GM12878 (cell line): ENCODE data around the gene ATF3. TPM values are rescaled to one million over a fixed set of nuclear protein-coding genes. Genes with fewer than 3 reads are reported as not detected.

ENCODE experiments used
- ATAC-seq: fragments of 200-7000 bp; cut with Tn5 transposase; 3 replicates; pipeline ENCODE4 v1.9.1; 2020; ENCODE audit warnings: mild to moderate bottlenecking, moderate library complexity
- BruUV-seq: library from RNA; stranded (reverse); fragments of 400-500 nt; replicated peaks from 2 replicates; lab custom pipeline; 2021; lab: Mats Ljungman, UMichigan
- CTCF ChIA-PET: fragments of 300-600 bp; sonication (Branson Sonifier 250); formaldehyde crosslinking; extraction: SDS; loops from one replicate; lab custom pipeline; 2021; ENCODE audit warnings: inconsistent platforms; lab: Yijun Ruan, JAX
- POLR2A ChIA-PET: fragments of 350-600 bp; formaldehyde crosslinking; extraction: SDS; loops from one replicate; lab custom pipeline; 2021; ENCODE audit warnings: inconsistent platforms; lab: Charles Lee
- RAD21 ChIA-PET: fragments of 300-600 bp; sonication (Branson Sonifier 250); formaldehyde crosslinking; loops from one replicate; lab custom pipeline; 2023; ENCODE audit warnings: antibody characterized with exemption; ENCODE audit not compliant: unreplicated experiment; lab: Charles Lee
- SMC1A ChIA-PET: fragments of 300-600 bp; sonication (Branson Sonifier 250); formaldehyde crosslinking; loops from one replicate; lab custom pipeline; 2023; ENCODE audit not compliant: unreplicated experiment, uncharacterized antibody; lab: Charles Lee
- DNase-seq: peaks from one replicate; pipeline ENCODE4 v3.0.0-alpha.2; 2011; ENCODE audit warnings: low read depth, low spot score
- FAIRE-seq: peaks from 3 replicates; lab custom pipeline; 2011; peaks lifted over from hg19 to GRCh38; lab: Jason Lieb, UNC
- H2AFZ ChIP-seq: 2 replicates; pipeline ENCODE4 v1.6.0; 2011; ENCODE audit warnings: low read depth, low read length, control low read depth; ENCODE audit not compliant: control insufficient read depth
- H3K27ac ChIP-seq: 2 replicates; pipeline ENCODE4 v1.5.1; 2011; ENCODE audit warnings: control low read depth; ENCODE audit not compliant: control insufficient read depth, insufficient read depth
- H3K27me3 ChIP-seq, 2 experiments: replicated peaks in 1 of 2; 2 replicates each; pipeline versions ENCODE4 v1.6.0 to v1.6.1; 2011; ENCODE audit warnings: low read length in 1 of 2; ENCODE audit not compliant: control insufficient read depth in 2 of 2, insufficient read depth in 2 of 2
- H3K36me3 ChIP-seq, 2 experiments: 2 replicates each; pipeline ENCODE4 v1.5.1; 2011; ENCODE audit warnings: low read length in 1 of 2; ENCODE audit not compliant: control insufficient read depth in 2 of 2, insufficient read depth in 2 of 2
- H3K4me1 ChIP-seq: 2 replicates; pipeline ENCODE4 v1.6.1; 2011; ENCODE audit warnings: mild to moderate bottlenecking, low read length, moderate library complexity, mixed read lengths; ENCODE audit not compliant: control insufficient read depth, insufficient read depth
- H3K4me2 ChIP-seq: 2 replicates; pipeline ENCODE4 v1.6.0; 2011; ENCODE audit warnings: control low read depth; ENCODE audit not compliant: control insufficient read depth, insufficient read depth
- H3K4me3 ChIP-seq: fragments of 200-600 bp; sonication (generic); 2 replicates; pipeline ENCODE4 v1.5.1; 2016
- H3K79me2 ChIP-seq: 2 replicates; pipeline ENCODE4 v1.6.0; 2011; ENCODE audit warnings: low read length; ENCODE audit not compliant: control insufficient read depth, insufficient read depth
- H3K9ac ChIP-seq: 2 replicates; pipeline ENCODE4 v1.8.0; 2011; ENCODE audit warnings: low read length, control low read depth, mixed read lengths; ENCODE audit not compliant: control insufficient read depth, insufficient read depth
- H3K9me3 ChIP-seq: replicated peaks from 3 replicates; pipeline ENCODE4 v1.5.1; 2011; ENCODE audit warnings: mild to moderate bottlenecking, low read length; ENCODE audit not compliant: control insufficient read depth, insufficient read depth
- H4K20me1 ChIP-seq: 2 replicates; pipeline ENCODE4 v1.6.0; 2011; ENCODE audit not compliant: control insufficient read depth, insufficient read depth
- EED ChIP-seq: sonication (generic); IDR thresholded peaks from 2 replicates; pipeline ENCODE4 v1.6.1; 2016; ENCODE audit warnings: antibody characterized with exemption, low read depth
- IKZF1 ChIP-seq: fragments of 450-650 bp; conservative IDR thresholded peaks from 2 replicates; pipeline ENCODE4 v1.6.1; 2017; ENCODE audit warnings: antibody characterized with exemption, mild to moderate bottlenecking
- IKZF2 ChIP-seq, 2 experiments: fragments of 450-650 bp; IDR thresholded peaks; 2 replicates each; pipeline ENCODE4 v1.6.1; 2017; ENCODE audit warnings: mild to moderate bottlenecking in 2 of 2, moderate library complexity in 2 of 2
- MEF2A ChIP-seq: IDR thresholded peaks from 2 replicates; pipeline ENCODE4 v1.6.1; 2011; ENCODE audit warnings: low read depth, mild to moderate bottlenecking, low read length, moderate library complexity; ENCODE audit not compliant: insufficient read depth
- MTA2 ChIP-seq: fragments of 450-650 bp; IDR thresholded peaks from 2 replicates; pipeline ENCODE4 v1.6.1; 2016; ENCODE audit warnings: low read depth, mild to moderate bottlenecking, moderate library complexity
- NR2F1 ChIP-seq: fragments of 450-650 bp; conservative IDR thresholded peaks from 2 replicates; pipeline ENCODE4 v1.6.1; 2017; ENCODE audit warnings: mild to moderate bottlenecking
- RAD21 ChIP-seq: IDR thresholded peaks from 2 replicates; pipeline ENCODE4 v1.6.1; 2011; ENCODE audit warnings: mild to moderate bottlenecking, low read depth, low read length, moderate library complexity; ENCODE audit not compliant: insufficient read depth
- SMAD5 ChIP-seq: IDR thresholded peaks from 2 replicates; pipeline ENCODE4 v1.6.1; 2016; ENCODE audit warnings: antibody characterized with exemption, low read depth
- SMC3 ChIP-seq: IDR thresholded peaks from 2 replicates; pipeline ENCODE4 v1.6.1; 2011; ENCODE audit warnings: low read length, improper control_type of control experiment, borderline replicate concordance
- SPI1 ChIP-seq: IDR thresholded peaks from 2 replicates; pipeline ENCODE4 v1.6.1; 2011; ENCODE audit warnings: low read depth, mild to moderate bottlenecking, low read length, moderate library complexity, borderline replicate concordance; ENCODE audit not compliant: insufficient read depth
- ZBED1 ChIP-seq: IDR thresholded peaks from 2 replicates; pipeline ENCODE4 v1.6.1; 2016; ENCODE audit warnings: borderline replicate concordance
- WGBS: methylation state at CpG from one replicate; pipeline ENCODE4 v1.1.6; 2016; ENCODE audit warnings: low lambda C conversion rate; ENCODE audit not compliant: insufficient replicate concordance, insufficient coverage; ENCODE audit errors: missing lambda C conversion rate; 5-methylcytosine and 5-hydroxymethylcytosine counted together
- in situ Hi-C: fragments of 300-500 bp; cut with MboI; formaldehyde crosslinking; loops from 9 replicates; pipeline ENCODE4 v1.14.3; 2018; ENCODE audit warnings: mixed read lengths
- intact Hi-C: fragments of 100-400 bp; cut with micrococcal nuclease; formaldehyde crosslinking; loops from one replicate; pipeline ENCODE4 v1.14.2; 2022; ENCODE audit not compliant: unreplicated experiment
- polyA plus RNA-seq, 11 experiments: library from polyadenylated mRNA; depleted of rRNA in 4 of 11; unstranded in 6 of 11; stranded (reverse) in 5 of 11; fragments of >200 nt; fragmentation: Nextera tagmentation in 4 of 11; fragmentation: Illumina TruSeq in 1 of 11; extraction: Ambion mirVana in 4 of 11; extraction: Trizol in 1 of 11; gene quantifications; 1 replicate in 1 of 11; 2 replicates in 10 of 11; pipeline versions ENCODE4 v1.2.1 to v1.2.3, GENCODE V29; 2011 to 2016; ENCODE audit warnings: inconsistent platforms in 2 of 11, missing spikeins in 2 of 11, low read depth in 1 of 11
- total RNA-seq, 4 experiments: library from RNA; depleted of rRNA in 3 of 4; stranded (reverse); fragments of >200 nt in 3 of 4; fragmentation: Illumina TruSeq in 1 of 4; extraction: Trizol in 1 of 4; gene quantifications; 2 replicates each; pipeline versions ENCODE4 v1.2.1 to v1.2.3, GENCODE V29; 2013 to 2021
- TF ChIP-seq, protein P1 (sequence below), 3 experiments: IDR thresholded peaks in 2 of 3; conservative IDR thresholded peaks in 1 of 3; 2 replicates each; pipeline ENCODE4 v1.5.1; 2011; ENCODE audit warnings: low read depth in 3 of 3, low read length in 3 of 3, mild to moderate bottlenecking in 3 of 3, control low read depth in 2 of 3, moderate library complexity in 2 of 3, inconsistent platforms in 1 of 3, mixed read lengths in 1 of 3; ENCODE audit not compliant: control insufficient read depth in 2 of 3, insufficient read depth in 1 of 3; ENCODE audit errors: extremely low read depth in 1 of 3
- TF ChIP-seq, protein P2 (sequence below): fragments of 450-650 bp; IDR thresholded peaks from 2 replicates; pipeline ENCODE4 v1.6.1; 2017; ENCODE audit warnings: low read depth, mild to moderate bottlenecking, moderate library complexity

ATF3 gene
- total and polyA plus RNA-seq, 10 of the 15 experiments (the other 5 are each of a cell fraction or from before 2014, with no cell fraction given), result 3.0 to 13.9 (median 8.3) TPM

DNA sequence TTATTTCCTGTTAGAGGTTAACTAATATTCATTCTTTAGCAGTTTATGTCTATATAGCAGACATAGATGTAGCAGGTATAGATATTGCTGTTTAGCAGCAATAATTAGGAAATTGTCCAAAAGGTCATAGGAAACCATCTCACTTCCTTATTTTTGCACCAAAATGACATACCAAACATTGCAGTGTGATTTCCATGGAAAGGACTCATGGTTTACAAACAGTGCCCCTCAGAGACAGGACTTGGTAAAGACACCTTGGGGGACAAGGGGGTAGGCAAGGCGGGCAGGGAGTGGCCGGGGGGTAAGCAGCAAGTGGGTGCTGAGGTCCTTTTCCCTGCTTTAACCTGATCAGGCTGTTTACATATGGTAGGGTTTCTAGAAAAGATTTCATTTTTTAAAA lies 60.5 kb downstream of the ATF3 start:
- H3K27ac ChIP-seq, result no peak overlapping the region
- H3K4me3 ChIP-seq, result no peak overlapping the region
- H3K4me2 ChIP-seq, result no peak overlapping the region
- no peaks in the 10 kb centered on the region for H3K27me3 ChIP-seq
- ChIA-PET CTCF (interaction anchor here (0.6 to 5.6 kb wide), 24 partner anchors 15 to 986 kb away, joined by 3 to 91 read pairs (median 7); partner anchors contain the start of genes BATF3, DTL, INTS7 and NSL1), RAD21 (interaction anchor here (1.2 to 5.3 kb wide), 10 partner anchors 9 to 326 kb away, joined by 3 to 59 read pairs (median 10); no protein-coding TSS in a partner anchor), SMC1A (interaction anchor here (0.8 to 5.7 kb wide), 23 partner anchors 9 to 327 kb away, joined by 3 to 80 read pairs (median 6); partner anchors contain the start of gene BATF3), POLR2A (interaction anchor here (1.3 to 2.6 kb wide), 3 partner anchors 8 to 81 kb away, joined by 3 to 15 read pairs (median 4); no protein-coding TSS in a partner anchor)
- no peaks in the 10 kb centered on the region for H4K20me1 ChIP-seq
- intact Hi-C loops, result loop anchor here (10.0 kb wide), 1 partner anchor 396 kb away; no protein-coding TSS in a partner anchor
- DNase-seq, result no peak
- no peaks in the 10 kb centered on the region for H3K9me3 ChIP-seq
- H2AFZ ChIP-seq, result no peak overlapping the region
- BruUV-seq, result no TSS peak
- in situ Hi-C loops, result loop anchor here (5.0 kb wide), 1 partner anchor 328 kb away; no protein-coding TSS in a partner anchor
- no peaks in the 10 kb centered on the region for H3K79me2 ChIP-seq
- FAIRE-seq, result no peak
- 78% methylated on average over 2 of the region's 2 CpGs for WGBS
- no peak overlapping the region for H3K9ac ChIP-seq
- peaks cover 38% of the 10 kb centered on the region for H3K4me1 ChIP-seq
- ATAC-seq, result peak; percentile 25; the same call in 2 of the 3 replicates
- TF ChIP-seq IKZF2 (IDR thresholded peaks at IDR 0.05) (peak; percentile 60 to 67), IKZF1 (peak; percentile 64), ZBED1 (no peak), RAD21 (peak; percentile 34; the same call in 1 of the 2 replicates), EED (peak; percentile 41; the same call in 1 of the 2 replicates), SMC3 (0 out of 2 replicates have a peak, but pooled peaks have one; percentile 19), NR2F1 (peak; percentile 83), SPI1 (peak; percentile 81), MEF2A (no peak), MTA2 (peak; percentile 40; the same call in 1 of the 2 replicates), SMAD5 (no peak)
- TF ChIP-seq, protein P1, sequence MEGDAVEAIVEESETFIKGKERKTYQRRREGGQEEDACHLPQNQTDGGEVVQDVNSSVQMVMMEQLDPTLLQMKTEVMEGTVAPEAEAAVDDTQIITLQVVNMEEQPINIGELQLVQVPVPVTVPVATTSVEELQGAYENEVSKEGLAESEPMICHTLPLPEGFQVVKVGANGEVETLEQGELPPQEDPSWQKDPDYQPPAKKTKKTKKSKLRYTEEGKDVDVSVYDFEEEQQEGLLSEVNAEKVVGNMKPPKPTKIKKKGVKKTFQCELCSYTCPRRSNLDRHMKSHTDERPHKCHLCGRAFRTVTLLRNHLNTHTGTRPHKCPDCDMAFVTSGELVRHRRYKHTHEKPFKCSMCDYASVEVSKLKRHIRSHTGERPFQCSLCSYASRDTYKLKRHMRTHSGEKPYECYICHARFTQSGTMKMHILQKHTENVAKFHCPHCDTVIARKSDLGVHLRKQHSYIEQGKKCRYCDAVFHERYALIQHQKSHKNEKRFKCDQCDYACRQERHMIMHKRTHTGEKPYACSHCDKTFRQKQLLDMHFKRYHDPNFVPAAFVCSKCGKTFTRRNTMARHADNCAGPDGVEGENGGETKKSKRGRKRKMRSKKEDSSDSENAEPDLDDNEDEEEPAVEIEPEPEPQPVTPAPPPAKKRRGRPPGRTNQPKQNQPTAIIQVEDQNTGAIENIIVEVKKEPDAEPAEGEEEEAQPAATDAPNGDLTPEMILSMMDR (IDR thresholded peaks at IDR 0.05 in 2 of 3, conservative IDR thresholded peaks at IDR 0.05 in 1 of 3; ENCODE audit: control insufficient read depth in 2 of 3, extremely low read depth in 1 of 3, insufficient read depth in 1 of 3, low read depth in 3 of 3, low read length in 3 of 3), result peak; percentile 29 to 41 (median 40); a peak in 4 of 6 replicates
- TF ChIP-seq, protein P2, sequence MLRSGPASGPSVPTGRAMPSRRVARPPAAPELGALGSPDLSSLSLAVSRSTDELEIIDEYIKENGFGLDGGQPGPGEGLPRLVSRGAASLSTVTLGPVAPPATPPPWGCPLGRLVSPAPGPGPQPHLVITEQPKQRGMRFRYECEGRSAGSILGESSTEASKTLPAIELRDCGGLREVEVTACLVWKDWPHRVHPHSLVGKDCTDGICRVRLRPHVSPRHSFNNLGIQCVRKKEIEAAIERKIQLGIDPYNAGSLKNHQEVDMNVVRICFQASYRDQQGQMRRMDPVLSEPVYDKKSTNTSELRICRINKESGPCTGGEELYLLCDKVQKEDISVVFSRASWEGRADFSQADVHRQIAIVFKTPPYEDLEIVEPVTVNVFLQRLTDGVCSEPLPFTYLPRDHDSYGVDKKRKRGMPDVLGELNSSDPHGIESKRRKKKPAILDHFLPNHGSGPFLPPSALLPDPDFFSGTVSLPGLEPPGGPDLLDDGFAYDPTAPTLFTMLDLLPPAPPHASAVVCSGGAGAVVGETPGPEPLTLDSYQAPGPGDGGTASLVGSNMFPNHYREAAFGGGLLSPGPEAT, result 0 out of 2 replicates have a peak, but pooled peaks have one; percentile 17
- H3K36me3 ChIP-seq, result no peaks in the 10 kb centered on the region
